GM12892 (cell line): Measurements from ENCODE around the gene MED15.

Source experiments
- DNase-seq: peaks from one replicate; pipeline ENCODE4 v3.0.0; 2011; ENCODE audit not compliant: insufficient read length
- FAIRE-seq: peaks from 2 replicates; lab custom pipeline; 2011; peaks lifted over from hg19 to GRCh38; lab: Jason Lieb, UNC
- POLR2A ChIP-seq: IDR thresholded peaks from 2 replicates; pipeline ENCODE4 v1.6.1; 2011; ENCODE audit warnings: low read depth, low read length, control low read depth
- POLR2AphosphoS5 ChIP-seq: IDR thresholded peaks from 2 replicates; pipeline ENCODE4 v1.6.1; 2011; ENCODE audit warnings: low read depth, low read length, control low read depth
- TAF1 ChIP-seq: IDR thresholded peaks from 2 replicates; pipeline ENCODE4 v1.6.1; 2011; ENCODE audit warnings: low read depth, mild to moderate bottlenecking, control low read depth, low read length, borderline replicate concordance

The MED15 gene

GRCh38 chr22:20626811-20627210 is 119.4 kb downstream of the MED15 start:
- DNase-seq (no peak), FAIRE-seq (no peak)
- TF ChIP-seq TAF1: no peak
- no peak for TF ChIP-seq POLR2A
- no peak for TF ChIP-seq POLR2AphosphoS5

- TF ChIP-seq POLR2A: no peak
- TF ChIP-seq TAF1: no peak
- TF ChIP-seq POLR2AphosphoS5: no peak
- no peak for FAIRE-seq
- no peak for DNase-seq
Measured at GRCh38 chr22:20627432-20627831, 120.0 kb downstream of the MED15 start.

GRCh38 chr22:20628081-20628939 is 120.9 kb downstream of the MED15 start:
- no peak for FAIRE-seq
- DNase-seq: no peak
- TF ChIP-seq POLR2A: no peak
- no peak for TF ChIP-seq POLR2AphosphoS5
- no peak for TF ChIP-seq TAF1

- FAIRE-seq: no peak
- TF ChIP-seq TAF1 (no peak), POLR2AphosphoS5 (no peak), POLR2A (no peak)
- no peak for DNase-seq
Measured at GRCh38 chr22:20629401-20629800, 122.0 kb downstream of the MED15 start.

- TF ChIP-seq POLR2A (no peak), POLR2AphosphoS5 (no peak), TAF1 (no peak)
- DNase-seq (no peak), FAIRE-seq (no peak)
Measured at GRCh38 chr22:20630873-20631617, 123.6 kb downstream of the MED15 start.

- TF ChIP-seq TAF1 (no peak), POLR2A (no peak), POLR2AphosphoS5 (no peak)
- DNase-seq (no peak), FAIRE-seq (no peak)
Measured at GRCh38 chr22:20632082-20632481, 124.7 kb downstream of the MED15 start.

- no peak for TF ChIP-seq POLR2A
- no peak for TF ChIP-seq TAF1
- TF ChIP-seq POLR2AphosphoS5: no peak
- no peak for DNase-seq
- FAIRE-seq: no peak
Measured at GRCh38 chr22:20632518-20632917, 125.1 kb downstream of the MED15 start.

GRCh38 chr22:20634560-20635226 is 127.3 kb downstream of the MED15 start:
- no peak for TF ChIP-seq POLR2A
- no peak for TF ChIP-seq POLR2AphosphoS5
- FAIRE-seq (no peak), DNase-seq (no peak)

- TF ChIP-seq POLR2AphosphoS5 (no peak), TAF1 (no peak), POLR2A (no peak)
- DNase-seq (no peak), FAIRE-seq (no peak)
Measured at GRCh38 chr22:20635227-20635591, 127.8 kb downstream of the MED15 start.

- FAIRE-seq: no peak
- TF ChIP-seq POLR2A (no peak), TAF1 (no peak), POLR2AphosphoS5 (no peak)
- no peak for DNase-seq
Measured at GRCh38 chr22:20636075-20636812, 128.8 kb downstream of the MED15 start.

- DNase-seq (no peak), FAIRE-seq (no peak)
- TF ChIP-seq POLR2A (no peak), POLR2AphosphoS5 (no peak), TAF1 (no peak)
Measured at GRCh38 chr22:20636945-20637344, 129.5 kb downstream of the MED15 start.
